Activated B cell treated with CpG ODN at 0.5 μM for 24 hours (primary cell): ENCODE results near the gene NLRP12. TPM values are rescaled to one million over a fixed set of nuclear protein-coding genes. Genes with fewer than 3 reads are reported as not detected.
"Not testable (repeated sequence)": the region's sequence is repeated elsewhere in the genome, so short reads cannot be mapped to it uniquely, and the experiment has no call there.

ENCODE experiments used
- ATAC-seq: fragments of 200-7000 bp; cut with Tn5 transposase; one replicate; pipeline ENCODE4 v1.10.0; 2021; ENCODE audit warnings: low read depth, mild to moderate bottlenecking, moderate library complexity
- CTCF ChIA-PET: fragments of 350-600 bp; sonication (Branson Sonifier 250); formaldehyde crosslinking; loops from one replicate; lab custom pipeline; 2021; ENCODE audit warnings: antibody characterized with exemption; lab: Charles Lee
- POLR2A ChIA-PET: fragments of 350-600 bp; sonication (Branson Sonifier 250); formaldehyde crosslinking; loops from one replicate; lab custom pipeline; 2021; ENCODE audit warnings: antibody characterized with exemption; lab: Charles Lee
- DNase-seq: peaks from one replicate; pipeline ENCODE4 v3.0.0; 2022
- H3K27ac Mint-ChIP-seq: one replicate; pipeline ENCODE4 v1.8.0; 2020; ENCODE audit warnings: mixed read lengths
- H3K27me3 Mint-ChIP-seq: one replicate; pipeline ENCODE4 v1.8.0; 2021; ENCODE audit warnings: mixed read lengths
- H3K36me3 Mint-ChIP-seq: one replicate; pipeline ENCODE4 v1.8.0; 2021; ENCODE audit warnings: low read depth, mixed read lengths
- H3K4me1 Mint-ChIP-seq: one replicate; pipeline ENCODE4 v1.8.0; 2021; ENCODE audit warnings: mixed read lengths
- H3K4me3 Mint-ChIP-seq: one replicate; pipeline ENCODE4 v1.8.0; 2020; ENCODE audit warnings: mild to moderate bottlenecking, mixed read lengths
- H3K9me3 Mint-ChIP-seq: one replicate; pipeline ENCODE4 v1.8.0; 2020; ENCODE audit warnings: mixed read lengths
- CTCF ChIP-seq: fragments of 200-600 bp; IDR thresholded peaks from one replicate; pipeline ENCODE4 v1.8.0; 2022; ENCODE audit warnings: antibody characterized with exemption, mild to moderate bottlenecking
- intact Hi-C: fragments of 100-400 bp; cut with micrococcal nuclease; formaldehyde crosslinking; loops from one replicate; pipeline ENCODE4 v1.15.1; 2024
- total RNA-seq: library from RNA; stranded (reverse); gene quantifications from 2 replicates; pipeline ENCODE4 v1.2.3, GENCODE V29; 2022

NLRP12 gene
- total RNA-seq, 1 donor from 2014 or later: not detected

DNA sequence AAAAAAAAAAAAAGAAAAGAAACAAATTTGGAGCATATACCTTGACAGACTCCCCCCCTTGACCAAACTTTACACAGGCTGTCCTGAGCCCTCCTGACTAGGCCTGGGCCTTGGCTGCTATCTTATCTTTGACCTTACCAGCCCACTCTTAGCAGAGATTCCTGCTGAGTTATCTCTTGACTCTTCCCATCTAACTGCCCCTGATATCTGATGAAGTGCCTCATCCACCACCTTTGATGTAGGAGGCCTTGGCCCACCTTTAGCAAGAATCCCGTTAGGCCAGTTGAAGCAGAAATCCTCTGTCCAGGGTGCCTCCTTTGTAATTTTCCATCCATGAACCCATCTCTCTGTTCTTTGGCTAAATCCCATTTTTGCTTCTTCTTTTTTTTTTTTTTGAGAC lies 43.6 kb downstream of the NLRP12 start:
- peaks cover 2% of the 10 kb centered on the region for H3K9me3 Mint-ChIP-seq
- no peak overlapping the region for H3K4me3 Mint-ChIP-seq
- ChIA-PET CTCF (no interaction called here), POLR2A (no interaction called here)
- ATAC-seq (no peak), DNase-seq (no peak)
- no peaks in the 10 kb centered on the region for H3K27me3 Mint-ChIP-seq
- H3K27ac Mint-ChIP-seq: no peak overlapping the region
- no peaks in the 10 kb centered on the region for H3K4me1 Mint-ChIP-seq
- TF ChIP-seq CTCF: no peak
- no peaks in the 10 kb centered on the region for H3K36me3 Mint-ChIP-seq
- intact Hi-C loops: no loop called here

- Mint-ChIP-seq H3K27me3 (no peaks in the 10 kb centered on the region), H3K4me1 (peaks cover 2% of the 10 kb centered on the region), H3K36me3 (no peaks in the 10 kb centered on the region), H3K27ac (no peak overlapping the region), H3K4me3 (no peak overlapping the region), H3K9me3 (no peaks in the 10 kb centered on the region)
- intact Hi-C loops: no loop called here
- POLR2A ChIA-PET: no interaction called here
- DNase-seq: no peak
- CTCF ChIA-PET: interaction anchor here (1.6 kb wide), 1 partner anchor 18 kb away, joined by 6 read pairs; no protein-coding TSS in a partner anchor
- no peak for ATAC-seq
- TF ChIP-seq CTCF: no peak
Measured at GRCh38 chr19:53775524-53775923, 48.6 kb downstream of the NLRP12 start.

DNA sequence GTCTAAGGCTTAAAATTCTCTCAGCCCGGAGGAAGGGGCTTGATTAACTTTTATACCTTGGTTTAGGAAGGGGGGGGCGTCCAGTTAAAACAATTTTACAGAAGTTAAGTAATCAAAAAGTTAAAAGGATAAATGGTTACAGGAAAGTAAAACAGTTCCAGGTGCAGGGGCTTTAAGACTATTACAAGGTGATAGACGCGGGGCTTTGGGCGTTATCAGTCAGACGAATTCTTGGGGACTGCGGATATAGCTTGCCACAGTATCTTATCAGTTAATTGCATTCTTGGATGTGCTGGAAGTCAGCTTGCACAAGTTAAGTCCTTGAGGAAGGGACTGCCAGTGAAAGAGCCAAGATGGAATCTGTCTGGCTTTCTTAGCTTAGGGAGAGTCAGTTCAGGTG lies 49.6 kb downstream of the NLRP12 start:
- ATAC-seq, H3K4me1 Mint-ChIP-seq, DNase-seq, H3K4me3 Mint-ChIP-seq, H3K36me3 Mint-ChIP-seq, H3K9me3 Mint-ChIP-seq, POLR2A ChIA-PET, H3K27me3 Mint-ChIP-seq, H3K27ac Mint-ChIP-seq: not testable (repeated sequence)
- CTCF ChIA-PET: interaction anchor here (1.6 kb wide), 1 partner anchor 19 kb away, joined by 6 read pairs; no protein-coding TSS in a partner anchor
- intact Hi-C loops: loop anchor here (5.0 kb wide), 1 partner anchor 248 kb away; no protein-coding TSS in a partner anchor

GRCh38 chr19:53773999-53774398 lies 50.1 kb downstream of the NLRP12 start:
- H3K9me3 Mint-ChIP-seq: no peaks in the 10 kb centered on the region
- no peak overlapping the region for H3K27ac Mint-ChIP-seq
- TF ChIP-seq CTCF: no peak
- intact Hi-C loops: loop anchor here (1.0 to 5.0 kb wide), 3 partner anchors 248 to 457 kb away; no protein-coding TSS in a partner anchor
- CTCF ChIA-PET: interaction anchor here (0.9 to 1.6 kb wide), 2 partner anchors 19 to 256 kb away, joined by 4 to 6 read pairs; no protein-coding TSS in a partner anchor
- ATAC-seq (no peak), DNase-seq (no peak)
- H3K27me3 Mint-ChIP-seq: no peaks in the 10 kb centered on the region
- no peak overlapping the region for H3K4me3 Mint-ChIP-seq
- no peaks in the 10 kb centered on the region for H3K36me3 Mint-ChIP-seq
- H3K4me1 Mint-ChIP-seq: peaks cover 2% of the 10 kb centered on the region
- POLR2A ChIA-PET: no interaction called here

- H3K4me1 Mint-ChIP-seq: peaks cover 2% of the 10 kb centered on the region
- DNase-seq (no peak), ATAC-seq (peak; percentile 25)
- ChIA-PET POLR2A (no interaction called here), CTCF (interaction anchor here (0.9 to 1.2 kb wide), 2 partner anchors 251 to 257 kb away, joined by 3 to 4 read pairs; no protein-coding TSS in a partner anchor)
- H3K4me3 Mint-ChIP-seq: no peak overlapping the region
- peak; percentile 26 for TF ChIP-seq CTCF
- no peak overlapping the region for H3K27ac Mint-ChIP-seq
- intact Hi-C loops: loop anchor here (1.0 to 5.0 kb wide), 3 partner anchors 249 to 458 kb away; no protein-coding TSS in a partner anchor
- no peaks in the 10 kb centered on the region for H3K9me3 Mint-ChIP-seq
- H3K27me3 Mint-ChIP-seq: no peaks in the 10 kb centered on the region
- no peaks in the 10 kb centered on the region for H3K36me3 Mint-ChIP-seq
Measured at GRCh38 chr19:53772943-53773342, 51.2 kb downstream of the NLRP12 start.
